ENCODE results near the gene RAPGEF5.
A peak's percentile ranks its signal among the peaks of the same experiment; 100 is the strongest.

RAPGEF5 gene

GRCh38 chr7:22205631-22206030 lies 151.3 kb downstream of the RAPGEF5 start:
- Histone ChIP-seq H3K4me3 (ENCODE audit: low read depth, low read length) (no peak overlapping the region), H3K27me3 (ENCODE audit: control insufficient read depth, insufficient read depth, low read length) (no peaks in the 10 kb centered on the region), H3K36me3 (ENCODE audit: control insufficient read depth, insufficient read depth, low read length) (no peaks in the 10 kb centered on the region)

GRCh38 chr7:22204312-22204711 lies 152.6 kb downstream of the RAPGEF5 start:
- Histone ChIP-seq H3K9me3 (ENCODE audit: control insufficient read depth, insufficient read depth, low read length) (no peaks in the 10 kb centered on the region), H3K9ac (ENCODE audit: low read depth, low read length) (no peak overlapping the region), H3K27me3 (ENCODE audit: control insufficient read depth, insufficient read depth, low read length) (no peaks in the 10 kb centered on the region), H3K36me3 (ENCODE audit: control insufficient read depth, insufficient read depth, low read length) (no peaks in the 10 kb centered on the region), H3K4me3 (ENCODE audit: low read depth, low read length) (no peak overlapping the region), H3K4me1 (ENCODE audit: control insufficient read depth, insufficient read depth, low read length) (no peaks in the 10 kb centered on the region)

More at GRCh38 chr7:22205631-22206030, 151.3 kb downstream of the RAPGEF5 start:
- H3K9me3 ChIP-seq (ENCODE audit: control insufficient read depth, insufficient read depth, low read length), result no peaks in the 10 kb centered on the region
- H3K4me1 ChIP-seq (ENCODE audit: control insufficient read depth, insufficient read depth, low read length), result no peaks in the 10 kb centered on the region
- H3K9ac ChIP-seq (ENCODE audit: low read depth, low read length), result no peak overlapping the region

GRCh38 chr7:22202141-22202540 lies 154.8 kb downstream of the RAPGEF5 start:
- Histone ChIP-seq H3K36me3 (ENCODE audit: control insufficient read depth, insufficient read depth, low read length) (no peaks in the 10 kb centered on the region), H3K4me3 (ENCODE audit: low read depth, low read length) (no peak overlapping the region), H3K9me3 (ENCODE audit: control insufficient read depth, insufficient read depth, low read length) (no peaks in the 10 kb centered on the region), H3K4me1 (ENCODE audit: control insufficient read depth, insufficient read depth, low read length) (peaks cover 8% of the 10 kb centered on the region), H3K9ac (ENCODE audit: low read depth, low read length) (no peak overlapping the region), H3K27me3 (ENCODE audit: control insufficient read depth, insufficient read depth, low read length) (peaks cover 13% of the 10 kb centered on the region)

- Histone ChIP-seq H3K9me3 (ENCODE audit: control insufficient read depth, insufficient read depth, low read length) (no peaks in the 10 kb centered on the region), H3K9ac (ENCODE audit: low read depth, low read length) (no peak overlapping the region), H3K27me3 (ENCODE audit: control insufficient read depth, insufficient read depth, low read length) (peaks cover 21% of the 10 kb centered on the region), H3K4me3 (ENCODE audit: low read depth, low read length) (no peak overlapping the region), H3K36me3 (ENCODE audit: control insufficient read depth, insufficient read depth, low read length) (no peaks in the 10 kb centered on the region), H3K4me1 (ENCODE audit: control insufficient read depth, insufficient read depth, low read length) (peaks cover 13% of the 10 kb centered on the region)
Measured at GRCh38 chr7:22201186-22201880, 155.6 kb downstream of the RAPGEF5 start.

- Histone ChIP-seq H3K9ac (ENCODE audit: low read depth, low read length) (no peak overlapping the region), H3K36me3 (ENCODE audit: control insufficient read depth, insufficient read depth, low read length) (no peaks in the 10 kb centered on the region), H3K9me3 (ENCODE audit: control insufficient read depth, insufficient read depth, low read length) (no peaks in the 10 kb centered on the region), H3K4me3 (ENCODE audit: low read depth, low read length) (no peak overlapping the region), H3K4me1 (ENCODE audit: control insufficient read depth, insufficient read depth, low read length) (peaks cover 13% of the 10 kb centered on the region), H3K27me3 (ENCODE audit: control insufficient read depth, insufficient read depth, low read length) (peaks cover 27% of the 10 kb centered on the region)
Measured at GRCh38 chr7:22200777-22201176, 156.2 kb downstream of the RAPGEF5 start.

GRCh38 chr7:22200238-22200637 lies 156.7 kb downstream of the RAPGEF5 start:
- Histone ChIP-seq H3K27me3 (ENCODE audit: control insufficient read depth, insufficient read depth, low read length) (peaks cover 31% of the 10 kb centered on the region), H3K4me1 (ENCODE audit: control insufficient read depth, insufficient read depth, low read length) (peaks cover 15% of the 10 kb centered on the region), H3K9ac (ENCODE audit: low read depth, low read length) (no peak overlapping the region), H3K4me3 (ENCODE audit: low read depth, low read length) (no peak overlapping the region), H3K36me3 (ENCODE audit: control insufficient read depth, insufficient read depth, low read length) (no peaks in the 10 kb centered on the region), H3K9me3 (ENCODE audit: control insufficient read depth, insufficient read depth, low read length) (no peaks in the 10 kb centered on the region)

- no peak overlapping the region for H3K4me3 ChIP-seq (ENCODE audit: low read depth, low read length)
- H3K36me3 ChIP-seq (ENCODE audit: control insufficient read depth, insufficient read depth, low read length), result no peaks in the 10 kb centered on the region
Measured at GRCh38 chr7:22197376-22197775, 159.6 kb downstream of the RAPGEF5 start.

GRCh38 chr7:22196429-22196828 lies 160.5 kb downstream of the RAPGEF5 start:
- Histone ChIP-seq H3K9ac (ENCODE audit: low read depth, low read length) (no peak overlapping the region), H3K27me3 (ENCODE audit: control insufficient read depth, insufficient read depth, low read length) (peaks cover 47% of the 10 kb centered on the region), H3K9me3 (ENCODE audit: control insufficient read depth, insufficient read depth, low read length) (no peaks in the 10 kb centered on the region), H3K36me3 (ENCODE audit: control insufficient read depth, insufficient read depth, low read length) (no peaks in the 10 kb centered on the region), H3K4me3 (ENCODE audit: low read depth, low read length) (no peak overlapping the region), H3K4me1 (ENCODE audit: control insufficient read depth, insufficient read depth, low read length) (peaks cover 38% of the 10 kb centered on the region)

More at GRCh38 chr7:22197376-22197775, 159.6 kb downstream of the RAPGEF5 start:
- Histone ChIP-seq H3K9me3 (ENCODE audit: control insufficient read depth, insufficient read depth, low read length) (no peaks in the 10 kb centered on the region), H3K9ac (ENCODE audit: low read depth, low read length) (no peak overlapping the region), H3K4me1 (ENCODE audit: control insufficient read depth, insufficient read depth, low read length) (peaks cover 36% of the 10 kb centered on the region), H3K27me3 (ENCODE audit: control insufficient read depth, insufficient read depth, low read length) (peaks cover 47% of the 10 kb centered on the region)

GRCh38 chr7:22195397-22196172 lies 161.4 kb downstream of the RAPGEF5 start:
- Histone ChIP-seq H3K9me3 (ENCODE audit: control insufficient read depth, insufficient read depth, low read length) (no peaks in the 10 kb centered on the region), H3K9ac (ENCODE audit: low read depth, low read length) (no peak overlapping the region), H3K4me3 (ENCODE audit: low read depth, low read length) (no peak overlapping the region), H3K4me1 (ENCODE audit: control insufficient read depth, insufficient read depth, low read length) (peaks cover 38% of the 10 kb centered on the region), H3K36me3 (ENCODE audit: control insufficient read depth, insufficient read depth, low read length) (no peaks in the 10 kb centered on the region), H3K27me3 (ENCODE audit: control insufficient read depth, insufficient read depth, low read length) (peaks cover 47% of the 10 kb centered on the region)

- Histone ChIP-seq H3K4me1 (ENCODE audit: control insufficient read depth, insufficient read depth, low read length) (peaks cover 42% of the 10 kb centered on the region), H3K27me3 (ENCODE audit: control insufficient read depth, insufficient read depth, low read length) (peaks cover 47% of the 10 kb centered on the region), H3K36me3 (ENCODE audit: control insufficient read depth, insufficient read depth, low read length) (no peaks in the 10 kb centered on the region), H3K9ac (ENCODE audit: low read depth, low read length) (no peak overlapping the region), H3K4me3 (ENCODE audit: low read depth, low read length) (no peak overlapping the region), H3K9me3 (ENCODE audit: control insufficient read depth, insufficient read depth, low read length) (no peaks in the 10 kb centered on the region)
Measured at GRCh38 chr7:22194658-22195273, 162.2 kb downstream of the RAPGEF5 start.

GRCh38 chr7:22193450-22193983 lies 163.4 kb downstream of the RAPGEF5 start:
- peak overlapping the region; percentile 66 for H3K4me3 ChIP-seq (ENCODE audit: low read depth, low read length)
- H3K36me3 ChIP-seq (ENCODE audit: control insufficient read depth, insufficient read depth, low read length), result no peaks in the 10 kb centered on the region
- peaks cover 42% of the 10 kb centered on the region for H3K4me1 ChIP-seq (ENCODE audit: control insufficient read depth, insufficient read depth, low read length)
- H3K27me3 ChIP-seq (ENCODE audit: control insufficient read depth, insufficient read depth, low read length), result peaks cover 41% of the 10 kb centered on the region
- H3K9me3 ChIP-seq (ENCODE audit: control insufficient read depth, insufficient read depth, low read length), result no peaks in the 10 kb centered on the region
- H3K9ac ChIP-seq (ENCODE audit: low read depth, low read length), result no peak overlapping the region

All from iPS-15b (cell line).